ENCODE data around the gene KRTAP10-12.

GRCh38 chr21:44647222-44647552, 49.8 kb upstream of the KRTAP10-12 start:
- TF ChIP-seq CTCF (conservative IDR thresholded peaks at IDR 0.05; ENCODE audit: low read depth, low read length) (no peak), EZH2 (IDR thresholded peaks at IDR 0.05; ENCODE audit: low read length, unreplicated experiment) (no peak)
